ENCODE results near the gene C10orf105. TPM values are rescaled to one million over a fixed set of nuclear protein-coding genes. Genes with fewer than 3 reads are reported as not detected.

C10orf105 gene
- total and polyA plus RNA-seq, 2 of the 8 experiments (the other 6 are each of a cell fraction or from before 2014, with no cell fraction given), result 0.71 to 0.73 TPM

GRCh38 chr10:71711052-71711623, 8.4 kb downstream of the C10orf105 start:
- H3K14ac ChIP-seq (ENCODE audit: insufficient read length), result no peak overlapping the region
- H4K91ac ChIP-seq (replicated peaks; ENCODE audit: insufficient read length, low read length), result peak overlapping the region; percentile 52
- H3K9me3 ChIP-seq (ENCODE audit: insufficient read depth in 2 of 2, low read depth in 1 of 2, low read length in 1 of 2), result no peaks in the 10 kb centered on the region
- no peak for DNase-seq (ENCODE audit: low read depth in 1 of 2, low spot score in 2 of 2)
- WGBS, 2 experiments (ENCODE audit: extremely low coverage in 1 of 2, insufficient coverage in 1 of 2, insufficient read length in 1 of 2, insufficient replicate concordance in 2 of 2, low coverage in 1 of 2, low lambda C conversion rate in 2 of 2, missing lambda C conversion rate in 1 of 2), result 90% methylated on average over 4 of the region's 6 CpGs; no CpG with 5 or more reads in 1 of the 2 experiments
- no peak overlapping the region for H3K9ac ChIP-seq (replicated peaks in 1 of 4; ENCODE audit: extremely low read depth in 1 of 4, low read depth in 3 of 4, low read length in 3 of 4)
- no peaks in the 10 kb centered on the region for H3K79me2 ChIP-seq (ENCODE audit: control insufficient read depth in 1 of 2, insufficient read depth in 2 of 2, low read length in 2 of 2)
- no peaks in the 10 kb centered on the region for H3K36me3 ChIP-seq (ENCODE audit: control insufficient read depth in 2 of 4, insufficient read depth in 4 of 4, low read length in 3 of 4)
- FAIRE-seq, result no peak
- H3K27me3 ChIP-seq (replicated peaks in 1 of 4; ENCODE audit: control insufficient read depth in 3 of 4, extremely low read depth in 1 of 4, insufficient read depth in 3 of 4, low read length in 3 of 4), result peaks cover 0 to 3% (median 0%) of the 10 kb centered on the region in 4 experiments; a peak in 1 of 7 replicates
- no peak overlapping the region for H2AFZ ChIP-seq (ENCODE audit: low read length)
- H3K4ac ChIP-seq (replicated peaks; ENCODE audit: insufficient read length, low read depth, low read length), result no peak overlapping the region
- H2BK5ac ChIP-seq (ENCODE audit: low read depth, low read length), result no peak overlapping the region
- H2BK15ac ChIP-seq (ENCODE audit: low read length), result no peak overlapping the region
- no peak overlapping the region for H2BK120ac ChIP-seq (replicated peaks; ENCODE audit: low read depth, low read length)
- H3K4me1 ChIP-seq (replicated peaks in 1 of 4; ENCODE audit: control insufficient read depth in 3 of 4, insufficient read depth in 4 of 4, low read length in 3 of 4), result peaks cover 0 to 6% (median 0%) of the 10 kb centered on the region in 4 experiments; a peak in 3 of 7 replicates
- TF ChIP-seq FOSL1 (IDR thresholded peaks at IDR 0.05; ENCODE audit: insufficient read depth, low read depth, low read length) (no peak), ZNF274 (IDR thresholded peaks at IDR 0.05; ENCODE audit: borderline replicate concordance, extremely low read depth, low read length) (no peak), TBP (IDR thresholded peaks at IDR 0.05; ENCODE audit: low read depth, low read length) (no peak), CREB1 (IDR thresholded peaks at IDR 0.05) (no peak), MAFK (IDR thresholded peaks at IDR 0.05; ENCODE audit: low read depth, low read length) (no peak), RBBP5 (IDR thresholded peaks at IDR 0.05; ENCODE audit: borderline replicate concordance, low read depth, low read length) (no peak), BRCA1 (IDR thresholded peaks at IDR 0.05; ENCODE audit: low read depth, low read length) (no peak)
- H3K23ac ChIP-seq (ENCODE audit: insufficient read length), result no peak overlapping the region
- no peak overlapping the region for H2BK20ac ChIP-seq (ENCODE audit: low read length)
- H2BK12ac ChIP-seq (ENCODE audit: low read depth, low read length), result peak overlapping the region; percentile 75; the same call in 1 of the 2 replicates
- H4K8ac ChIP-seq (ENCODE audit: extremely low read depth, insufficient read depth, low read length), result 0 out of 2 replicates have a peak overlapping the region, but pooled peaks have one; percentile 51
- no peak overlapping the region for H3K18ac ChIP-seq (ENCODE audit: extremely low read depth, low read length)
- no peak overlapping the region for H3K4me3 ChIP-seq (ENCODE audit: extremely low read depth in 1 of 4, insufficient read depth in 2 of 4, low read depth in 3 of 4, low read length in 4 of 4)
- H3K79me1 ChIP-seq (ENCODE audit: low read depth, low read length), result no peaks in the 10 kb centered on the region
- no peak overlapping the region; the same call in 1 of the 2 replicates for H2AK5ac ChIP-seq (ENCODE audit: low read depth, low read length)
- H3K4me2 ChIP-seq (ENCODE audit: insufficient read depth in 1 of 2, low read depth in 2 of 2, low read length in 2 of 2), result no peak overlapping the region
- H3K23me2 ChIP-seq (ENCODE audit: low read depth, low read length), result no peaks in the 10 kb centered on the region
- CTCF ChIA-PET (ENCODE audit: partially characterized antibody), result interaction anchor here (0.7 to 3.1 kb wide), 15 partner anchors 9 to 401 kb away, joined by 3 to 16 read pairs (median 3); partner anchors contain the start of genes C10orf105 and SLC29A3
- H4K20me1 ChIP-seq (replicated peaks in 1 of 2; ENCODE audit: control insufficient read depth in 1 of 2, insufficient read depth in 2 of 2, low read length in 2 of 2), result no peaks in the 10 kb centered on the region
- H3K56ac ChIP-seq (replicated peaks; ENCODE audit: insufficient read length, low read depth, low read length), result no peak overlapping the region
- POLR2A ChIA-PET (ENCODE audit: partially characterized antibody), result interaction anchor here (1.1 kb wide), 1 partner anchor 17 kb away, joined by 3 read pairs; no protein-coding TSS in a partner anchor
- H4K5ac ChIP-seq (ENCODE audit: insufficient read length, low read depth, low read length), result no peak overlapping the region
- H3K27ac ChIP-seq (ENCODE audit: low read depth, low read length), result no peak overlapping the region
